Nephron (organoid): ENCODE measurements around the gene TMEM213.

Experiments
- H3K27ac Mint-ChIP-seq, 3 experiments: 2 replicates each; pipeline ENCODE4 v1.8.0; 2020; ENCODE audit warnings: mixed read lengths in 3 of 3, mild to moderate bottlenecking in 2 of 3, moderate library complexity in 1 of 3
- H3K27me3 Mint-ChIP-seq: 2 replicates; pipeline ENCODE4 v1.8.0; 2021; ENCODE audit warnings: low read depth, mild to moderate bottlenecking, moderate library complexity, mixed read lengths
- H3K36me3 Mint-ChIP-seq: 2 replicates; pipeline ENCODE4 v1.8.0; 2020; ENCODE audit warnings: low read depth, mixed read lengths
- H3K4me1 Mint-ChIP-seq: 2 replicates; pipeline ENCODE4 v1.8.0; 2020; ENCODE audit warnings: mixed read lengths
- H3K4me3 Mint-ChIP-seq, 3 experiments: 2 replicates each; pipeline ENCODE4 v1.8.0; 2020; ENCODE audit warnings: mild to moderate bottlenecking in 3 of 3, mixed read lengths in 3 of 3, moderate library complexity in 2 of 3
- H3K9me3 Mint-ChIP-seq: 2 replicates; pipeline ENCODE4 v1.8.0; 2020; ENCODE audit warnings: mixed read lengths
- CTCF ChIP-seq, 3 experiments: fragments of 200-600 bp; sonication (generic); IDR thresholded peaks; one replicate each; pipeline ENCODE4 v1.5.0; 2021; ENCODE audit warnings: antibody characterized with exemption in 3 of 3; ENCODE audit not compliant: unreplicated experiment in 3 of 3

Gene TMEM213

GRCh38 chr7:138879356-138879755 lies 81.6 kb downstream of the TMEM213 start:
- Mint-ChIP-seq H3K36me3 (peaks cover 52% of the 10 kb centered on the region), H3K27me3 (no peaks in the 10 kb centered on the region), H3K27ac (no peak overlapping the region), H3K4me1 (no peaks in the 10 kb centered on the region), H3K4me3 (no peak overlapping the region), H3K9me3 (no peaks in the 10 kb centered on the region)
- no peak for TF ChIP-seq CTCF (IDR thresholded peaks at IDR 0.05; ENCODE audit: unreplicated experiment in 3 of 3)

- no peak overlapping the region for H3K27ac Mint-ChIP-seq
- H3K36me3 Mint-ChIP-seq = peaks cover 50% of the 10 kb centered on the region
- TF ChIP-seq CTCF (IDR thresholded peaks at IDR 0.05; ENCODE audit: unreplicated experiment in 3 of 3) = no peak
- H3K27me3 Mint-ChIP-seq = no peaks in the 10 kb centered on the region
- H3K4me1 Mint-ChIP-seq = no peaks in the 10 kb centered on the region
- no peaks in the 10 kb centered on the region for H3K9me3 Mint-ChIP-seq
- no peak overlapping the region for H3K4me3 Mint-ChIP-seq
Observed at GRCh38 chr7:138880881-138881578, 83.2 kb downstream of the TMEM213 start.

GRCh38 chr7:138881579-138882188 lies 83.9 kb downstream of the TMEM213 start:
- no peak overlapping the region for H3K27ac Mint-ChIP-seq
- H3K4me1 Mint-ChIP-seq = peaks cover 4% of the 10 kb centered on the region
- no peak for TF ChIP-seq CTCF (IDR thresholded peaks at IDR 0.05; ENCODE audit: unreplicated experiment in 3 of 3)
- H3K4me3 Mint-ChIP-seq = no peak overlapping the region
- peaks cover 44% of the 10 kb centered on the region for H3K36me3 Mint-ChIP-seq
- no peaks in the 10 kb centered on the region for H3K9me3 Mint-ChIP-seq
- no peaks in the 10 kb centered on the region for H3K27me3 Mint-ChIP-seq

- Mint-ChIP-seq H3K9me3 (no peaks in the 10 kb centered on the region), H3K27me3 (no peaks in the 10 kb centered on the region), H3K36me3 (peaks cover 42% of the 10 kb centered on the region), H3K27ac (no peak overlapping the region), H3K4me1 (peaks cover 5% of the 10 kb centered on the region), H3K4me3 (no peak overlapping the region)
- TF ChIP-seq CTCF (IDR thresholded peaks at IDR 0.05; ENCODE audit: unreplicated experiment in 3 of 3) = no peak
Observed at GRCh38 chr7:138882249-138882648, 84.5 kb downstream of the TMEM213 start.

GRCh38 chr7:138885383-138886147 lies 87.8 kb downstream of the TMEM213 start:
- peaks cover 32% of the 10 kb centered on the region for H3K4me1 Mint-ChIP-seq
- TF ChIP-seq CTCF (IDR thresholded peaks at IDR 0.05; ENCODE audit: unreplicated experiment in 3 of 3) = no peak
- H3K36me3 Mint-ChIP-seq = peaks cover 24% of the 10 kb centered on the region
- H3K27me3 Mint-ChIP-seq = peaks cover 5% of the 10 kb centered on the region
- no peak overlapping the region for H3K4me3 Mint-ChIP-seq
- H3K27ac Mint-ChIP-seq = no peak overlapping the region
- no peaks in the 10 kb centered on the region for H3K9me3 Mint-ChIP-seq
